NCI-H1417 (cell line): ENCODE data around the gene CLEC1A.

Experiments used
- DNase-seq, 3 experiments: peaks; one replicate each; lab custom pipeline; 2025; lab: John Stamatoyannopoulos, UW

CLEC1A gene

DNA sequence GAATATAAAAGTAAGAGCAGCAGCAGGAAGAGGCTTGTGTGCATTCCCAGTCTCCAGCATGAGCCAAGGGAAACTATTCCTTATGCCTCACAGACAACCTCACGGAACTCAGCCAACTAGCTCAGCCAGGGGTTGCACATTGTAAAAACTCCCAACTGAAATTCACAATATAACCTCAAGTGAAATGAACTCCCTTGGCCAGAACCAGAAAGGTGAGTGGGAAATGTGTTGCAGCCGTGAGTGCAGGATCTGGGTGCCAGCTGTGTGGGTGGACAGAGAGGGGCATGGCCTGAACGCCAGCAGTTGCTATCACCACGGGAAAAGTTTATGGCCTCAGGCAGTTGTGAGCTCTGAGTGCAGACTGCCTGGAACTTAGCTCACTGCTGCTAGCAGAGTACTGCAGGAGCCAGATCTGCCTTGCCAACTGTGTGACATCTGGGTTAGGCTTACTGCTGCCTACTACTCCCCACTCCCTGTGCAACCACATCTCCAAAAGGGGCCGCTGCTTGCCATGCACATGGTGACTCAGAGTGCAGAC, 2.3 kb upstream of the CLEC1A start:
- peak in 1 of 3 experiments; percentile 45 for DNase-seq

DNA sequence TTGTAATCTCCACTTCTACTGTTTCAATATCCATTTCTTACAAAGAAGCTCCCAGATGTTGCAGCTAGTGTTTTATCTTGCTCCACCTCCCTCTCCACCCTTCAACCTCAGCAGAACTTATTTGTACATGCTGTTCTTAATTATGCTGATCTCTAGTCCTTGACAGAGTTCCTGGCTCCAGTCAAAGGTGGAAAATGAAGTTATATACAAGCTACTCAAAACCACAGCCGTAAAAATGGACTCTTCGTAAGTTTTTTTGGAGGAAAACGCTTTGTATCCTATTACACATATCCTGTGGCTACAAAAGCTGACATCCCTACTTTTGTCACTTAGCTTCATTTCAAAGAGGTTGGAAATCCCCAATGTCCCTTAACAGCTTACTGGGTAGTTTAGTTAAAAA, 1.3 kb downstream of the CLEC1A start:
- no peak for DNase-seq

DNA sequence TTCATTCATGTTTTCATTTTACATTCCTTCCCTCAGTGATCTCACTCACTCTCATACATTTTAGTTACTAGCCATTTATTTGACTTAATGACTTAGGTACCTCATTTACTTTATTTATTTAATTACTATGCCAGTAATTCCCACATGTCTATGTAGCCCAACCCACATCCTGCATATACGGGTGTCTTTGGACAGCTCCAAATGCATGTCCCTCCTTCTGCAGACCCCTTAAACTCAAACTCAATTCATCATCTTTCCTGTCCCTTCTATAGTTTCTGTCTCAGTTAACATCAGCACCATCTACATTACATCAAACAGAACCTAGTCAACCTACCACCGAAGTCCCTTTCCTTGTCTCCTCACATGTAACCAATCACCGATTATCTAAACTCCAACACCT, 2.8 kb downstream of the CLEC1A start:
- DNase-seq = no peak

DNA sequence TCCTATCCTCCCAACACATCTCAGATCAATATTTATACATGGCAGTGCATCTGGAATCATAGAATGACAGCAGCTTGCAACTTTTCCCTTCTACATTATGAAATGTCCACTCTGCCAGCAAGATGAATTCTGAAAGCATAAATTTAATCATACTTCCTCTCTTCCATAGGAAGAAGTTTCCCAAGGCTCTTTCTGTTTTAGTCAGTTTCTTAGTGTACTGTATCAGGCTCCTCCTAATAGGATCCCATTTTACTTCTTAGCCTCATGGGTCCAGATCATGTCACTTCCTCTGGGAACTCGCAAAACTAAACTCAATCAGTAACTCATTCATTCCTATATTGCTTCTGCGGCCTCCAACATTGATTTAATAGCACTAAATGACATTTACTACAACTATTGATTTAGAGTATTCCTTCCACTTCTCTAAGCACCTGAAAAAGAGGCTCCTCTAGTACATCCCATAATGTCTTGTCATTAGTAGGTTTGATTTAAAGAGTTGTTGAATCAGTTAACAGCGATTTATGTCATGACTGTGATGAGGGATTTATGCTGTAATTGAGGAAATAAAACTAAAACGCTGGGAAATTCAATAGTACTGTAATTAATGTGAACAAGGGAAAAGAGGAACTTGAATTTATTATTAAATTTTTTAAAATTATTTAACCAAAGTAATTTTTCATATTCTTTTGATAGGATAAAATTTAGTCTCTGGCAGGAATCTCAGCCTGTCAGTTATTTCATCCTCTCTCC, 4.0 kb downstream of the CLEC1A start:
- DNase-seq = no peak

DNA sequence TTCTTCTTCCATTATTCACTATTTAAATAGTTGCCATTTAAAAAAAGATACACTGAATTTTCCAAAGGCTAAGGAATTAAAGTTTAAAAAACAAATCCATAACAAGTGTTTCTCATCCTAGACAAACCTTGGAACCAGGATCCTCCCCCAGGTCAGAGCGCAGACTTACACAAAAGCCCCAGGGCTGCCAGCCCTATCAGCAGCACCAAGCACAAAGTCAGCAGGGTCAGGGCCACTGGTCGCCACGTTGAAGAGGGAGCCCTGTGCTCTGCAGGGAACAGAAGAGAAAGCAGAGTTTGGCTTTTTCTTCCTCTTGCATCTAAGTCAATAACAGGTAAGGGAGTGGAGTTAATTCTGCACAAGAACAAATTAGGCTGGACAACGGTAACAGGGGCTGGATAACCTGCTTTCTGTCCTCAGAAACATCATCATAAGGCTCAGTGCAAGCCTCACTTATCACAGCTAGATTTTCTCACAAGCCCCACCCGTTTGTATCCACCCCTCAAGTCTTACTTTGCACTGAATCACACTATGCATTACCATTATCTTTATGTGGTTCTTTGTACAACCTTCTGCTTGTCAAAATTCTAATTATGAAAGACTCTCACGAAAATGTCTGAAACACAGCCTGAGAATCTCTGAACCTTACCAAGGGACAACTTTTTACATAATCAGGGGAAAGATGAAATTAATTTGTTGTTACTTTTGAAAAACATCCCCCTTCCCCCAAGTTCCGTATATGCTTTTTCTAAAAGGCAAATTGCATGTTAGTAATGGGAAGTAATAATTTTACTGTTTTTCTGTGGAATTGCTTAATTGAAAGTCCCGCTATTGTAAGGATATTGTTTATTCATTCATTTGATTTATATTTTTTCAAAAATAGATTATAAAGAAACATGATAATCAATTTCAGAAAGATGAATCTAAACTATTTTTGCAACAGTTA, 9.6 kb downstream of the CLEC1A start:
- DNase-seq = no peak

DNA sequence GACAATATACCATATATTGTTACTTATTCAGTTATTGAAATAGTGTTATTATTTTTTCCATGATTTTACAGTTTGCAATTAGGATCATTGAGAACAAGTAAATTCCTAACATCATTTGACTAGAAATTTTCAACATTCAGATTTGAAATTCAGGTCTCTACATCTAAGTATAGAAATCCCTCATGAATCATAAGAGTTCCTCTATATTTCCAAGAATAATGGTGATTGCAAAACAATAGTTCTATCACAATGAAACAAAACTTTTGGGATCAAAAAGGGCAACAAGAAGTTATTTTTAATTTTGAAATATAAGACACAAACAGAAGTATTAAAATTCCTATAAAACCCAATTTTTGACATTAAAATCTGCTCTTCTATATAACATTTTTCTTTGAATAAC, 10.8 kb downstream of the CLEC1A start:
- DNase-seq = no peak

DNA sequence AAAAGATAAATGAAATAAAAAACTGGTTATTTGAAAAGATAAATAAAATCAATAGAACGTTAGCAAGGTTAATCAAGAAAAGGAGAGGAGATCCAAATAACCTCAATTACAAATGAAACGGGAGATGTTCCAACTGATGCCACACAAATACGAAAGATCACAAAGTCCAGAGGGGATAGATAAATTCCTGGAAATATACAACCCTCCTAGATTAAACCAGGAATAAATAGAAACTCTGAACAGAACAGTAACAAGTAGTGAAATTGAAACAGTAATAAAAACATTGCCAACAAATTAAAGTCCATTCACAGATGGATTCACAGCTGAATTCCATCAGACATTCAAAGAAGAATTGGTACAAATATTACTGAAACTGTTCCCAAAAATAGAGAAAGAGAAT, 12.4 kb downstream of the CLEC1A start:
- no peak for DNase-seq

DNA sequence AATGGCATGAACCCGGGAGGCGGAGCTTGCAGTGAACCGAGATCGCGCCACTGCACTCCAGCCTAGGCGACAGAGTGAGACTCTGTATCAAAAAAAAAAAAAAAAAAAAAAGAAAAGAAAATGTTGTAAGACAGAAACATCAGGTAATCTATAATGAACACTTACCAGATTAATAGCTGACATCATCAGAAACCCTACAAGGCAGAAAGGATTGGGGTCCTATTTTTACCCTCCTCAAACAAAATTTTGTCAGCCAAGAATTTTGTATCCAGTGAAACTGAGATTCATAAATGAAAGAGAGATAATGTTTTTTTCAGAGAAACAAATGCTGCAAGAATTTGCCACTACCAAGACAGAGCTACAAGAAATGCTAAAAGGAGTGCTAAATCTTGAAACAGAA, 14.1 kb downstream of the CLEC1A start:
- no peak for DNase-seq

DNA sequence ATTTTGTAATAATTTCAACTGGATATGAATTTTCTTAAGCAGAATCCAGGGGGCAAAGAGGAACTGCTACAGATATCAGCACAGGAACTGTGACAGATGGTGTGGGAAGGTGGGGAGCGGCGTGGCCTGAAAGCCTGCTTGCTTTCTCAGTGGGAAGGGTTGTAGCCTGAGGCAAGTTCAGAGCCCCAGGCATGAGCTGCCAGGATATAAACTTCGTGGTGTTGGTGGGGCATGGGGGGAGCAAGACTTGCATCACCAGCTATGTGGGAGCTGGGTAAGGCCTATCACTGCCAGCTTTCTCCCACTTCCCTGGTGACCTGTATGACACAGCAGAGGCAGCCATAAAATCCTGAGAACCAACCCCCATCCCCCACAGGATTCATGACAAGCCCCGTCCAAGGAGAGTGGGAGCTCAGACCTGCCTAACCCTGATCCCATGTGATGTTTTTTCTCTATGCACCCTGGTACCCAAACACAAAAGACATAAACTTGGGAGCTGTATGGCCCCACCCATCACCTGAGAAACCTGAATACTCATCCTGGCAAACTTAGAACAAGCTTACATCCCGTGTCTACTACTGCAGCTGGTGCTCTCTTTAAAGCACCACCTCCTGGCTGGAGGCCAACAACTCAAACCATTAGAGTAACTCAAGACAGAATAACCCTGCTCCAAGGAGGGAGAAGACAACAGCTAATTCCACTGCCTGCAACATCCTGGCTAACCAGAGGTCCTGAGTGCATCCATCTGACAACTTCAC, 16.5 kb downstream of the CLEC1A start:
- DNase-seq = no peak

DNA sequence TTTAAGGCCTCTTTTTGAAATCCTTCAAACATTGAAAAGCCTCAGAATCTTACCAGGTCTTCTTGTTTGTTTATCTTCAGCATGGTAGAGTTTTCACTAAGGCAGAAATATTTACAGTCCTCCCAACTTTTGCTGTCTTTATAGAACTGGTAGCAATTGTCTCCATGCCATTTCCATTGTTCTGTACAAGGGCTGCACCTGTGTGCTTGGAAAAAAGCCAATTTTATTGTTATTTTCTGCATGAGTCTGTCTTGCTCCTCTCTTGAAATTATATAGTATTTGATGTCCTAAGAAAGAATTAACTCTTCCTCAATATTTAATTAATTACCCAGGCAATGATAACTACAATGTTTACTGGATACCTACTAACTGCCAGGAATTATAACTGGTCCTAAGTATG, 23.3 kb downstream of the CLEC1A start:
- DNase-seq = peak in 2 of 3 experiments; percentile 24 to 64

DNA sequence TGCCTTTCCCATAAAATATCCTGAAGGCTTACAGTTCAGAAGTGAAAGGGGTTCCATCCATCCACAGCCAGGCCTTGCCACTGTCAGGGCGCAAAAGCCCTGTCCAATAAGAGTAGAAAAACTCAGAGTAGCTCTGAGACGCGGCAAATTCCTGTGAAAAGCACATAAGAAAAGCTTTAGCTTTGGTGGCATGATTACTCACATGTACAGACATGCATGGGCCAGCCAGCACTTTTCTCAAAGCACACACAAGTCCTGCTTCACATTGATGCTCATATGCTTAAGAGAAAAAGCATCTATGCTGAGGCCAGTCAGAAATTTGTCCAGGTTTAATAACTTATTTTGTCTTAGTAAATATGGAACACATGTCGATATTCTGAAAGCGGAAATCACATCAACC, 25.5 kb downstream of the CLEC1A start:
- DNase-seq = no peak

DNA sequence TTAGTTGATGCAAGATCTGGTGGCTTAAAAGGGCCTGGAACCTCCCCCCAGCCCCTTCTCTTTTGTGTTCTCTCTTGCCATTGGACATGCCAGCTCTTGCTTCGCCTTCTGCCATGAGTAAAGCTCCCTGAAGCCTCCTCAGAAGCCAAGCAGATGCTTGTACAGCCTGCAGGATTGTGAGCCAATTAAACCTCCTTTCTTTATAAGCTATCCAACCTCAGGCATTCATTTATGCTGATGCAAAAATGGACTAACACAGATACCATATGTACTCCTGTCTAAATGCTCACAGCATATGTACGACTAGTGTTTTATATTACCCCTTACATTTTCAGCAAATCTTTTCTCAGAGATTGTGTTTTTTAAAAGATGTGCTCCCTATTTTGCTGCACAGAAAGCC, 26.7 kb downstream of the CLEC1A start:
- DNase-seq = no peak

DNA sequence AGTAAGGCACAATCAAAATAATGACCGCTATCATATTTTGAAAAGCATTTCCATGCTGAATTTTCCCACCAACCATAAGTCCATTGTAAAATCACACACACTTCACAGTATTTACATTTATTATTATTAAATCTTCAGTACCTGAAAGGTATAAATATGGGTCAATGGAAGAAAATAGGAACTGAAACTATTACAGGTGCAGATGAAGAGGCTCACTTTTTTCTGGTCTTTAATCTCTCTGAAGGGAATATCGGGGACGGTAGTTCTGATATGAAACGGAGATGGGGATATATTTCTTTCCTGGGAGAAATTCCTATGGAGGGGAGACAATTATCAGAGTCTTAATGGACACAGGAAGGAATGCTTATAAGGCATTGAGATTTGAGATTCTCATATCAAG, 28.4 kb downstream of the CLEC1A start:
- DNase-seq = no peak

DNA sequence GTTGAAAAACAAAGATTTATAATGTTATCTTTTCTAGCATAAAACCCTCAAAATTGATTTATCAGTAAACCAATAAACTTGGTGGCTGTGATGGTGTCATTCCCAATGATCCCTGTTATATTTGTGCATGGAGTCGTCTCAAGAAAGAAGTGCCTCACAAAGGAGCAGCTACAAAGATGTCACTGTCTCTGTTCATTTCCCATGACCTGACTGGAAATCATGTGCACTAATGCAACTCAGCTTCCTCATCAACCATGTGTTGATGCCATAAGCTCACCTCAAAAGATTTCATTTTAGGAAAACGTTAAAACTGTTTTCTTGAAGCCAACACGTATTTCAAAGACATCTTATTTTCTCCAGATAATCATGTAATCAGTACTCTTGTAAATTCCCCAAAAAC, 28.8 kb downstream of the CLEC1A start:
- DNase-seq = no peak

DNA sequence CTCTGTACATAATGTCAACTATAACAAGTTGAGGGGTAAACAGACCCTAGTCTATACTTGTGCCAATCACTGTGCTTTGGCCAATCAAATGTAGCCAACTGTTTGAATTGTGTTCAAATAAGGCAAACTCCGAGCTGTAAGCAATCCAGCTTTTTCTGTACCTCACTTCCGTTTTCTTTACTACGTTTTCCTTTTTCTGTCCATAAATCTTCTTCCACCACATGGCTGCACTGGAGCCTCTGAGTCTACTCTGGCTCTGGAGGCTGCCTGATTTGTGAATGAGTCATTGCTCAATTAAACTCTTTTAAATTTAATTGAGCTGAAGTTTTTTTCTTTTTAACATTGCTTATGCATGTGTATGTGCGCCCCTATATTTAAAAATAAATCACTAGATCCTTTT, 29.7 kb downstream of the CLEC1A start:
- peak in 1 of 3 experiments; percentile 23 for DNase-seq

DNA sequence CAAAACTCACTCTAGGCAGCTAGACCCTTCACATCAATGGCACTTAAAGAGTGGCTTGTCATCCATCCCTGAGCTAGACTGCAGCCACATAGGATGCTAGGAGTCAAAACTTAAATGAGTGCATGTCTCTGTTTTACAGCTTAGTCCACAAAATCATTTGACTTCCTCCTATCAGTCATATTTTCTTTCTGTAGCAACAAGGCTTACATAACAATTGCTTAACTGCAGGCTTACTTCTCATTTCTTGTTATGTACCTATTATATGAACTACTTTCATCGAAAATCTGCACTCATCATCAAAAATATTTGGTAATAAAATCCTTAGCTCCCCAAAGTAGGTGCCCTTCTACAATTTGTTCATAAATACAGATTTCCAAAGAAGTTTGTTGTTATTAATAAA, 30.1 kb downstream of the CLEC1A start:
- no peak for DNase-seq

DNA sequence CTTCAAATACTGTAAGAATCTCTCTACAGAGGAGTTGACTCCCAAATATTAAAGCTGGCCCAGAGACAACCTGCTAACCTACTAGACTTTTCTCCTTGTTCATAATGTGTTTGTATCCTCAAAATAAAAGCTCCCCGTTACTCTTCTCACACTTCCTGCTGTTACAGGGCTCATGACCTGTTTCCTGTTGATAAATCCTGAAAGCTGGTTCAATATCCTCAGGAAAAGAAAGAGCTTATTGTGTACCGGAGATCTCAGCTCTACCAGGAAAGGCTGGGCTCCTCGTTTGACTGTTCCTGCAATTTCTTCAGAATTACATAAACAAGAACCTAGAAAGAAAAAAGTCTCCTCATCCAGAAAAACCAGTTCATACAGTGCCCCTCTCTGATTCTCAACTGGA, 30.8 kb downstream of the CLEC1A start:
- no peak for DNase-seq

DNA sequence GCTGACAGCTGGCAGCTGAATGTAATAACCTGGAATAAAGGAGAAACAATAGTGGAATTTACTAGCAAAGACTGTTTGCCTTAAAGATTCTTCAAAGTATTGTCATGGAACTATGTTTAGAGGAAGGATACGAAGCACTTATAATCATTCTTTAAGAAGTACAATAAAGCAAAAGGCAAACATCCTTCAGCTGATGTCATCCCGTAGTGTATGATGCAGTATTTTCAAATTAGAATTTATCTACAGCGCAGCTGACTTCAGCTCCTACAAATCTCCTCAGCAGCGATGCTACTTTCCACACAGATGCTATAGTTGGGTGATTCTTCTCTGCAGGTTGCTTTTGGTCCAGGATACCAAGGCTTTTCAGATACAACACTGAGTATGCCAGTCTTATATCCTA, 31.5 kb downstream of the CLEC1A start:
- no peak for DNase-seq

DNA sequence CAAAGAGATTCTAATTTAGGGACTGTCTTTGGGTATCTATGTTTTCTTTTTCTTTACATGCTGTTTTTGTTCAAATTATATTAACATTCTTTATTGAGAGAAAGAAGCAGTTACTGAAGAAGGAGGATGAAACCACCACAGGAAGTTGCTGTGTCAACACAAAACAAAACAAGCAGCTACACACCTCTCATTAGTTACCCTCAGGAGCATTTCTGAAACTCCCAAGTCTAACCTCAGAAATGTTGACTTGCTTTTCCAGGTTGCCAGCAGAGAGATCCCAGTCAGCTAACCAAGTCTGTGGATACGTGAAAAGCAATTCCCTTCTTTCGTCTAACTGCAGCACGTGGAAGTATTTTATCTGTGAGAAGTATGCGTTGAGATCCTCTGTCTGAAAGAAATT, 33.5 kb downstream of the CLEC1A start:
- no peak for DNase-seq

DNA sequence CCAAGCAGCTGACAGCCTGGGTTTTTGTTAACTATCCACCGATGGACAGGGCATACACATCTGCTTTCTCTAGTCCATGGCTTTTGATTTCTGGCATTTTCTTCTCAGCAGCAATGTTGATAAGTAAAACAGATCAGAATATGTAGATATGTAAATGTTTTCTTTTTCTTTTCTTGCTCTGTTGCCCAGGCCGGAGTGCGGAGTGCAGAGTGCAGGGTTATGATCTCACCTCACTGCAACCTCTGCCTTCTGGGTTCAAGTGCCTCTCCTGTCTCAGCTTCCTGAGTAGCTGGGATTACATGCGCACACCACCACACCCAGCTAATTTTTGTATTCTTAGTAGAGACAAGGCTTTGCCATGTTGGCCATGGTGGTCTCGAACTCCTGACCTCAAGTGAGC, 40.4 kb downstream of the CLEC1A start:
- no peak for DNase-seq

DNA sequence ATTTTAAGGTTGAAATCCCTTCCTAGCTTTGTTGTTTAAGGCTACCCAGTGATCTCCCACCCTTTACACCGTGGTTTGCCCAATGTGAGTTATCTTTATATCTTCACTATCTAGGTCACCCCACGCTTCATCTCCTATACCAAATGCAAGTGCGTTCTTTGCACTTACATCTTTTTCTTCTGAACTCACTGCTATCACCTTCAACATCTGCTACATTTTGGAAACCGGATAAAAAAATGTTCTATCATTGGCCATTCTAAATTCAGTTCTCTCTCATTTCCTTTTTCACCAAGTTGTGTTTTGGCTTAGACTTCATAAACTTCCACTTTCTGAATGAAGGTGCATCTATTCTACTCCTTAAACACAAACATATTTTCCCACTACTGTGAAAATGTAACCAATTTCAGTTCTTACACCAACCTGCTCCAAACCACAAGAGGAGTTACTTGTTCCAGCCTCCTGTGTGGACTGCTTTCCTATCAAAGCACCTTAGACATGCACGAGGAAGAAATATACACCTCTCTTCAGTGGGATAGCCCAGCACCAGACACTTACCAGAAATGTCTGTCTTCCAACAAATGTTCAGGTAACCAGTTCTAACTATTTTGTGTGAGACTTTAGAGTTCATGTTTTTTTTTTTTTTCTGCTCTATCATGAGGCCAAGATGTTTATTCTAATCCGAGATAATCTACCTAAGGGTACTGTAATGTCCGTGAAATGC, 46.4 kb downstream of the CLEC1A start:
- DNase-seq = no peak

DNA sequence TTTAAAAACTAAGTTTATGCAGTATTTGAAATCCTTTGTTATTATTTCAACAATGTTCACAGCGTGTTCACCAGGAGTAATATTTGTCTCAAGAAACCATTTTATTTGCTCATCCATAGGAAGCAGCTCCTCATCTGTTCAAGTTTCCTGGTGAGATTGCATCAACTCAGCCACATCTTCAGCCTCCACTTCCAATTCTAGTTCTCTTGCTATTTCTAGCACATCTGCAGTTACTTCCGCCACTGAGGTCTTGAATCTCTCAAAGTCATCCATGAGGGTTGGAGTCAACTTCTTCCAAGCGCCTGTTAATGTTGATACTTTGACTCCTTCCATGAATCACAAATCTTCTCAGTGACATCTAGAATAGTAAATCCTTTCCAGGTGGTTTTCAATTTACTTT, 50.3 kb downstream of the CLEC1A start:
- no peak for DNase-seq
